Naive B cell (primary cell): ENCODE data around the gene ZDHHC11B. TPM values are rescaled to one million over a fixed set of nuclear protein-coding genes. Genes with fewer than 3 reads are reported as not detected.

Experiments used
- ATAC-seq, 2 donors: fragments of 150-1000 bp; cut with Tn5 transposase; 2 replicates each; pipeline ENCODE4 v1.10.0; 2021; ENCODE audit warnings: low read depth in 2 of 2, mild to moderate bottlenecking in 2 of 2, moderate library complexity in 2 of 2
- DNase-seq: peaks from one replicate; pipeline ENCODE4 v3.0.0; 2022
- H3K27ac Mint-ChIP-seq, 6 donors: one replicate each; pipeline ENCODE4 v1.8.0; 2020 to 2022; ENCODE audit warnings: mild to moderate bottlenecking in 6 of 6, mixed read lengths in 6 of 6, moderate library complexity in 5 of 6, inconsistent platforms in 2 of 6
- H3K27me3 Mint-ChIP-seq, 3 donors: one replicate each; pipeline ENCODE4 v1.8.0; 2021 to 2022; ENCODE audit warnings: mixed read lengths in 3 of 3, mild to moderate bottlenecking in 1 of 3
- H3K36me3 Mint-ChIP-seq, 2 donors: one replicate each; pipeline ENCODE4 v1.8.0; 2020 to 2022; ENCODE audit warnings: mixed read lengths in 2 of 2, inconsistent platforms in 1 of 2, mild to moderate bottlenecking in 1 of 2
- H3K4me1 Mint-ChIP-seq, 3 donors: one replicate each; pipeline ENCODE4 v1.8.0; 2020 to 2022; ENCODE audit warnings: mixed read lengths in 3 of 3, inconsistent platforms in 1 of 3, mild to moderate bottlenecking in 1 of 3, moderate library complexity in 1 of 3
- H3K4me3 Mint-ChIP-seq, 8 donors: one replicate each; pipeline ENCODE4 v1.8.0; 2020 to 2022; ENCODE audit warnings: mild to moderate bottlenecking in 8 of 8, mixed read lengths in 8 of 8, moderate library complexity in 8 of 8, inconsistent platforms in 2 of 8
- H3K9me3 Mint-ChIP-seq, 7 donors: one replicate each; pipeline ENCODE4 v1.8.0; 2020 to 2022; ENCODE audit warnings: mixed read lengths in 7 of 7, mild to moderate bottlenecking in 5 of 7, inconsistent platforms in 2 of 7, moderate library complexity in 1 of 7
- polyA plus RNA-seq, 6 donors: library from polyadenylated mRNA; unstranded; fragments of 300-500 nt; fragmentation: Illumina TruSeq; gene quantifications; one replicate each; pipeline ENCODE4 v1.2.3, GENCODE V29; 2021; ENCODE audit warnings: low read depth in 6 of 6

ZDHHC11B gene
- polyA plus RNA-seq, 6 donors from 2014 or later: not detected

DNA sequence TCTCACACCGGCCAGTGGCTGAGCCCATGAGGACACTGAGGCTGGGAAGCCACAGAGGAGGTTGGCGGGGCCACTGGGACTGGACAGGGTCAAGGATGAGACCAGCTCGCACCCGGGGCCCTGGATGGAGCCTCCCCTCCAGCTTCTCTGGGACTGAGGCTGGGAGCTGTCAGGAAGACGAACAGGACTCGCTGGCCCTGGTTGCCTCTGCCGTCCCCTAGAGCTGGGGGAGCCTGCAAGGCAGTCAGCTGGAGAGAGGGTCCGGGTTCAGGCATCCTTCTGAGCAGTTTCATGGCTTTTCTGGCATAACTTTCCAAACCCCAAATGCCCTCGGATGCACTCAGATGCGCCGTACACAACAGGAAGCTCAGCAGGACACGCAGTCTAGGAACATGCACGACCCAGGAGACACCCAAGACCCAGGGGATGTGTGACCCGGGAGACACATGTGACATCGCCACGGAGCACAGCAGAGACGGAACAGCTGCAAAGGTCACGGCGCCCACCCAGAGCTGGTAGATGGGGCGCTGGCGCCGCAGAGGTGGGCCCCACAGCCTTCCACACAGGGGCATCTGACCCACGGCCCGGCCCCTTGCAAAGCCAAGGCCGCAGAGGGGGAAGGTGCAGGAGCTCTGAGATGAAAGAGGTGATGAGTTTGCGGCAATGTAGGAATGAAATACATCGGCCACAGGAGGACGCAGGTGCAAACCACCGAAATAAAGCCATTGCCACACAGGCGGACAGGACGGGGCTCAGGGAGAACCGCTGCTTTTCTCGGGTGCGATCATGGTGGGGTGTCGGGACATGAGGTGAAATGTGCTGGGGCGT is 108.4 kb downstream of the ZDHHC11B start:
- Mint-ChIP-seq H3K27me3 (peaks cover 6 to 44% (median 9%) of the 10 kb centered on the region in 3 donors), H3K4me3 (no peak overlapping the region), H3K4me1 (peaks cover 7 to 20% (median 8%) of the 10 kb centered on the region in 3 donors), H3K9me3 (no peaks in the 10 kb centered on the region), H3K36me3 (no peaks in the 10 kb centered on the region), H3K27ac (peak overlapping the region in 1 of 6 donors; percentile 76)
- ATAC-seq: no peak
- no peak for DNase-seq

DNA sequence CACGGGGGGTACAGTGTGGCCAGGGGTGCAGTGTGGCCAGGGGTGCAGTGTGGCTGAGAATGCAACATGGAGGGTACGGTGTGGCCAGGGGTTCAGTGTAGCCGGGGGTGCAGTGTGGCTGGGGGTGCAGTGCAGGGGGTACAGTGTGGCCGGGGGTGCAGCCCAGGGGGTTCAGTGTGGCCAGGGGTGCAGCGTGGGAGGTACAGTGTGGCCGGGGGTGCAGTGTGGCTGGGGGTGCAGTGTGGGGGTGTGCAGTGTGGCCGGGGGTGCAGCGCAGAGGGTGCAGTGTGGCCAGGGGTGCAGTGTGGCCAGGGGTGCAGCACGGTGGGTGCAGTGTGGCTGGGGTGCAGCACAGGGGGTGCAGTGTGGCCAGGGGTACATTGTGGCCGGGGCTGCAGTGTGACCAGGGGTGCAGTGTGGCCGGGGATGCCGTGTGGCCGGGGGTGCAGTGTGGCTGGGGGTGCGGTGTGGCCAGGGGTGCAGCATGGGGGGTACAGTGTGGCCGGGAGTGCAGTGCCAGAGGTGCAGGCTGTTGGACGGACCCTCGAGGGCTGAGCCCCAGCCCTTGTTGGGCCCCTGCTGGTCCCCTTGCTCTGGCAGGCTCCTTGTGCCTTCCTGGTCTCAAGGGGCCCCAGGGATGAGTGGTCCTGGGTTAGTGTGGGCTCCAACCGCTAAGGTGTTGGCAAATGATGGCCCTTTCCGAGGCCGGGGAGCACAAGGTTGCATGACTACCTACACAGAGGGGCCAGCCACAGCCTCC is 109.2 kb downstream of the ZDHHC11B start:
- DNase-seq: no peak

DNA sequence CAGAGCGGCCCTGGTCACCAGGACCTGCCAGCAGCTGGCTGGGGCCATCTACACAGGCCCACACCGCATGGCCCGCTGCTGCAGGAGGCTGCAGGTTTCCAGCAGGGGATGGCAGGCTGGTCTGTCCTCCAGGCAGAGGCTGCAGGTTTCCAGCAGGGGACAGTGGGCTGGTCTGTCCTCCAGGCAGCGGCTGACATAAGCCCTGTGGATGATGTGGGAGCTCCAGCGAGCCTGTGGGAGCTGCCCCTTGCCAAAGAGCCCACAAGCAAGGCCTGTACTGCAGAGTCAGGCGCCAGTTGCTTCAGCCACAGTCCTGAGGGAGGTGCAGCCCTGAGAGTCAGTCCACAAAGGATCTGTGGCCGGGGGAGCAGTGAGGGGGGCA is 109.9 kb downstream of the ZDHHC11B start:
- no peak for DNase-seq
- peaks cover 7 to 20% (median 8%) of the 10 kb centered on the region in 3 donors for H3K4me1 Mint-ChIP-seq
- no peaks in the 10 kb centered on the region for H3K36me3 Mint-ChIP-seq
- ATAC-seq: no peak
- no peaks in the 10 kb centered on the region for H3K9me3 Mint-ChIP-seq
- no peak overlapping the region for H3K4me3 Mint-ChIP-seq
- no peak overlapping the region for H3K27ac Mint-ChIP-seq
- peaks cover 6 to 44% (median 9%) of the 10 kb centered on the region in 3 donors for H3K27me3 Mint-ChIP-seq

More for the DNA sequence above, 109.2 kb downstream of the ZDHHC11B start:
- H3K4me3 Mint-ChIP-seq: no peak overlapping the region
- peaks cover 6 to 44% (median 9%) of the 10 kb centered on the region in 3 donors for H3K27me3 Mint-ChIP-seq
- no peak for ATAC-seq
- peaks cover 7 to 20% (median 8%) of the 10 kb centered on the region in 3 donors for H3K4me1 Mint-ChIP-seq
- H3K36me3 Mint-ChIP-seq: no peaks in the 10 kb centered on the region
- H3K27ac Mint-ChIP-seq: no peak overlapping the region
- H3K9me3 Mint-ChIP-seq: no peaks in the 10 kb centered on the region

DNA sequence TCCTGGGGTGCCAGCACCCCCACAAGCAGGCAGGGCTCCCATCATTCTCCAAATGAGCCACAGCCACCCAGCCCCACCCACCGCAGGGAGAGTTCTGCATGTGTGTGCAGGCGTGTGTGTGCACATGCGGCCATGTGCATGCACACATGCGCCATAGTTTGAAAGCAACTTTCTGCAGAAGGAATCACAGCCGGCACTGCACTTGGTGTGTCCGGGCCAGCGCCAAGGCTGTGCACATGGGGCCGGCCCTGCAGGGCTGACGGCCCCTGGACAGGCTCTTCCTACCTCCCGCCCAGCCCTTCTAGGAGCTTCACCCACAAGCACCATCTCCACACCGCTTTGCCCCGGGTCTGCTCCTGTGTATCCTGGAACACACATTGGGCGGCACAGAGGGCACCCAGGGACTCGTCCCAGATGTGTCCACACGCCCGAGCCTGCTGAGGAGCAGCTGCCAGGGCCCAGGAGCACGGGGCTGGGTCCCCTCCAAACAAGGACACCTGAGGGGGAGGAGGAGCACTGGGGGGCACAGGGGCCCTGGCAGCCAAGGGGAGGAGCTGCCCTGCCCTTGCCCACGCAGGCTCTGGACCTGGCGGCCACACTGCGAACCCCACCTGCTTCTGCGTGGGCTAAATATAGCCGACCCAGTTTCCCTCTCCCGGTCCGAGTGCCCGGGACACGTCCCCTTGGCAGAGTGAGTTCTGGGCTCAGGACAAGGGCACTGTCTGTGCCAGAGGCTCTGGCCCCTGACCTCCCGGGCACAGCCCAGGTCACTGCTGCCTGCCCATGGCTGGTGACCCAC is 110.5 kb downstream of the ZDHHC11B start:
- H3K4me1 Mint-ChIP-seq: peaks cover 7 to 20% (median 8%) of the 10 kb centered on the region in 3 donors
- H3K27me3 Mint-ChIP-seq: peaks cover 6 to 44% (median 9%) of the 10 kb centered on the region in 3 donors
- H3K9me3 Mint-ChIP-seq: no peaks in the 10 kb centered on the region
- ATAC-seq (no peak), DNase-seq (no peak)
- peak overlapping the region in 1 of 8 donors; percentile 2 for H3K4me3 Mint-ChIP-seq
- no peak overlapping the region for H3K27ac Mint-ChIP-seq
- H3K36me3 Mint-ChIP-seq: no peaks in the 10 kb centered on the region

DNA sequence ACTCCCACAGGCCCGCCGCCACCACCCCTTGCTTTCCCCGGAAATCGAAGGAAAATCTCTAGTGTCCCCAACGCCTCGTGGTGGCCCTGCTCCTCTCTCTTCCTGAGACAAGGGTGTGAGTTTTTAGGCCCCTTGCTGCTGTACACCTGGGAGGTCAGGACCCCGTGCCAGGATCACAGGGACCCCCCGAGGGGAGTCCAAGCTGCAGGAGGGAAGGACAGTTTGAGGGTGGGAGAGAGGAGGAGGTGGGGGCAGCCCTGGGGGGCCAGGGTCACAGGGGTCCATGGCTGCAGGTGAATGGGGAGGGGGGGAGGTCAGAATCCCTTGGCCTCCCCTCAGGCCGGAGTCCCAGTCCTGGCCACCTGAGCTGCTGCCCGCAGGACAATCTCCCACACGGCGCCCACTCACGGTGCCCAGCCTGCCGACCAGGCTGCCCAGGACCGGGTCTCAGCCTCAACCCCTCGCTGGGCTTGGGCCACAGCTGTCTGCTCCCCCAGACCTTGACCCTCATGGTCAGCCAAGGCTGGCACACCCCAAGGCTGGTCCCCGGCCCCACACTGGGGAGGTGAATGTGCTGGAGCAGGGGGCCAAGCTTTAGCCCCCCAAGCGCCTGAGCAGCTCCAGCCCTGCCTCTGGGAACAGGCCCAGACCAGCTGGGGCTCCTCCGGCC is 111.2 kb downstream of the ZDHHC11B start:
- DNase-seq: no peak
- ATAC-seq: no peak
- Mint-ChIP-seq H3K27me3 (peaks cover 6 to 44% (median 9%) of the 10 kb centered on the region in 3 donors), H3K36me3 (no peaks in the 10 kb centered on the region), H3K4me3 (peak overlapping the region in 3 of 8 donors; percentile 3 to 68 (median 53)), H3K4me1 (peaks cover 7 to 20% (median 8%) of the 10 kb centered on the region in 3 donors), H3K27ac (peak overlapping the region in 5 of 6 donors; percentile 62 to 91 (median 84)), H3K9me3 (no peaks in the 10 kb centered on the region)

DNA sequence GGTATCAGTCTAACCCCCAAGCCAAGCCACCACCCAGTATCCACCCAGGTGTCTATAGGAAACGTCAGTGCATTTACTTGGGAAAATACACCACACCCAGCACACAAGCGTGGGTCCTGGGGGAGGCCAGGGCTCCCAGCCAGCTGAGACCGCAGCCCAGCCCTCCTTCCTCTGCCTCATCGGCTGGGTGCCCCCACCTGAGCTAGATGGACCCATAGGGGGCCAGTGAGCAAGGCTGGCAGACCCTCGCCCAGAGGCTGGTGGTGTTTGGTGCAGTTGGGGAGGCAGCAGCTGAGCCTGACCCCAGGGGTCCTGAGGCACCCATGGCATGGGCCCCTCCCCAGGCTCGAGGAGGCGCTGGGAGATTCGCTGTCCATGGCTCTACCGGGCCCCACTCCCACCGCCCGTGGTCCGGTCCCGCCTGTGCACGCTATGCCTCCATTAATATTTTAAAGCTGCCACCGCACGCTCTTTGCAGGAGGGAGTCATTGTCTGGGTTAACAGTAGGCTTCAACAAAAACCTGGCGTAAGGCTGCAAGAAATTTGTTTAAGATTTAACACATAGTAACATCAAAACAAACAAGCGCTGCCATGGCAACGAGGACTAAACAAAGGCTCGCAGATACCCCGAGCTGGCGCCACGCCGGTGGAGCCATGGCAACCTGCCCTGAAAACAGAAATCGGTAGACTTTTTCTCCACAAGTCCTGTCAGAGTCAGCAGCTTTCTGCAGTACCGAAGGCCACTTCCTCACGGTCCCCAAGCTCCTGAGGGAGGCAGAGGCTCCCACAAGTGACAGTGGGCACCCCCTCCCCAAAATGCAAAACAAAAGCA is 112.0 kb downstream of the ZDHHC11B start:
- ATAC-seq: peak; percentile 62 to 63
- H3K27ac Mint-ChIP-seq: peak overlapping the region in 5 of 6 donors; percentile 62 to 91 (median 84)
- peaks cover 0 to 4% of the 10 kb centered on the region in 2 donors for H3K36me3 Mint-ChIP-seq
- peak overlapping the region in 4 of 8 donors; percentile 3 to 68 (median 40) for H3K4me3 Mint-ChIP-seq
- peak; percentile 41 for DNase-seq
- peaks cover 8 to 20% (median 8%) of the 10 kb centered on the region in 3 donors for H3K4me1 Mint-ChIP-seq
- H3K9me3 Mint-ChIP-seq: no peaks in the 10 kb centered on the region
- peaks cover 6 to 43% (median 9%) of the 10 kb centered on the region in 3 donors for H3K27me3 Mint-ChIP-seq

DNA sequence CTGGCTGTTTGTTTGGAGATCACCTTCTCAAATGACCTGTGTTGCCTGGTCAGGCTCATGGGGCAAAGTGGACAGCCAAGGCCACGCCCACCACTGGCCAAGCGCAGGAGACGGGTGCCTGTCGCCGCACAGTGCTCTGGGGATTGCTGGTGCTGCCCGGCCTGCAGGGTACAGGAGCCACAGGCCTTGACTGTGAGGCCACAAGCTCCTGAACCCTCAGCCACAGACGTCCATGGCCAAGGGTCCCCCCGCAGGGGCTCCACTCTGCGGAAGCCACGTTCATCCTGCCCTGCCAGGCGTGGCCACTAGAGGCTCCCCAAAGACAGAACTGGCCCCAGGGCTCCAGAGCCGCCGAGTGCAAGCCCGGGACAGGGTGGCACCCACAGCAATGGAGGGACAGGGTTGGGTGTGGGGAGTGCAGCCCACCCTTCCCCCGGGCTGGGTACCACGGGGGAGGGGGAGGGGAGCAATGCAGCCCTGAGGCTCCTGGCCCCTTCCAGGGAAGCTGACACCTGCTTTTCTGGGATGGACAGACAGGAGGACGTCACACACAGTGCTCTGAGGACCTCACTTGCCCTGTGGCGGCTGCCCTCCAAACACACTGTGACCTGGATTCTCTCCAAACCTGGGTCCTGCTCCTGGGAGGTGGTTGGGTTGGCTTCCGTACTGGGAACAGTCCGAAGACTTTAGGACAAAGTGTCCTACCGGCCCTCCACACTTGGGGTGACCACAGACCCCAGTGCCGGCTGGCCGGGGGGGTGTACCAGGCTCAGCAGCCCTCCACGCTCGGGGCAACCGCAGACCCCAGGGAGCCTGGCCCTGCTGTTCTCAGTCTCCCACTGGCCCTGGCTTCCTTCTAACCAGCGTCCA is 112.8 kb downstream of the ZDHHC11B start:
- H3K27me3 Mint-ChIP-seq: peaks cover 6 to 38% (median 9%) of the 10 kb centered on the region in 3 donors
- no peaks in the 10 kb centered on the region for H3K9me3 Mint-ChIP-seq
- no peak overlapping the region for H3K4me3 Mint-ChIP-seq
- H3K4me1 Mint-ChIP-seq: peaks cover 8 to 20% (median 12%) of the 10 kb centered on the region in 3 donors
- H3K36me3 Mint-ChIP-seq: peaks cover 0 to 11% of the 10 kb centered on the region in 2 donors
- peak overlapping the region in 2 of 6 donors; percentile 84 to 89 for H3K27ac Mint-ChIP-seq
- ATAC-seq: peak; percentile 66 to 75
- peak; percentile 51 for DNase-seq

DNA sequence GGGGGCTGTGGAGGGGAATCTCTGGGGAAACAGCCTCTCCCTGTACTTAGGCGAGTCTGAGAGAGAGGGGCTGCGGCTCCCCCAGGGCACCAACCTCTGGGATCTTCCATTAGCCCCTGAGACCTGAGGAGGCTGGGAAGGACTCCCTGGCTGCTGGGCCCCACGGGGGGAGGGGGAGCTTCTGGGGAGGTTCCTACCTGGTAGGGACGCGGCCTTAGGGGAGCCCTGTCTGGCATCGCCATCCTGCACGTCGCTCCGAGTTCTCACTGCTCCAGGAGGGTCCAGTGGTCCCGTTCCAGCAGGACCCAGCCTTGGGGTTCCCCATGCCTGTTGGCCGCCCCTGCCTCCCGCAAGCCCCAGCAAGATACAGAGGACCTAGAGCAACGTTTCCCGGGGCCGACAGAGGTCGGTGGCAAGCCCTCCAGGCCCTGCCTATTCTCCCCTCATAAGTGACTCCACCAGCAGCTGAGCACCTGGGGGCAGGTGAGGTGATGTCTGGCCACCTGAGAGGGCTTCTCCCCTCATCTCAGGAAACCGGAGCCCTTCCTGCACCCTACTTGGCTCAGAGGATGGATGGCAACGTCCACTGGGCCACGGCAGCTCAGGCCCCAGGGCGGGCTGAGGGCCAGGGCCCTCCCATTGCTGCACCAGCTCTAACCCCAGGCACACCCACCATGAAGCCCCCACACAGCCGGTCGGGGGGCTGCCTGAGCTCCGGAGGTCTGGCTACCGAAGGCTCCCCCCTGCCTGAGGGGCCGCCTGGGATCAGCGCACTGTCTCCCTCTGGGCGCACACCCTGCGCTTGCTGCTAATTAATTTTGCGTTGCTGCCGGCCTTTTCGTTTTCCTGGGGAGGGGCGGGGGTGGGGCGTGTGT is 113.9 kb downstream of the ZDHHC11B start:
- DNase-seq (no peak), ATAC-seq (no peak)
- H3K27ac Mint-ChIP-seq: no peak overlapping the region
- H3K36me3 Mint-ChIP-seq: peaks cover 0 to 11% of the 10 kb centered on the region in 2 donors
- H3K9me3 Mint-ChIP-seq: no peaks in the 10 kb centered on the region
- H3K27me3 Mint-ChIP-seq: peaks cover 6 to 30% (median 9%) of the 10 kb centered on the region in 3 donors
- no peak overlapping the region for H3K4me3 Mint-ChIP-seq
- peaks cover 8 to 20% (median 12%) of the 10 kb centered on the region in 3 donors for H3K4me1 Mint-ChIP-seq

DNA sequence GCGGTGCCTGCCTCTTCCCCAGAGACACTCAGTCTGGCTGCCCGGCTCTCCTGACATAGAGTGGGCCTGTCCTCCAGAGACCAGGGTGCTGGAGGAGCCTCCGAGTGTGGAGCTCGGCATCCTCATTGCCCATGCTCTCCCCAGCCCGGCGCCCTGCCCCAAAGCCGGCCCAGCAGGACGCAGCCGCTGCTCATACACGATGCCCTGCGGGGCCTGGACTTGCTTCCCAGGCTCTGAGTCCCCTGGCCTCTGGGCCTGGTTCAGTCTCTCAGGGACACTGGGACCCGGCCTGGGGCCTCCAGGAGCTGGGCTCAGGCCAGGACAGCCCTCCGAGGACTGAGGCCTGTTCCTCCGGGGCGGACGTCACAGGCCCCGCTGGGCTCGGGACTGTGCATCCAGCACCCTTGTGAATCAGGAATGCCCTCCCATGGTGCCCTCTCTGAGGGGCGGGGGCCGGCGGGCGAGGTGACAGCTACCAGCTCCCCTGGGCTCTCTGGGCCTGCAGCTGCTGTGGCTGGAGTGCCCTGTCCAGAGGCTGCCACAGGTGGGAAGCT is 114.6 kb downstream of the ZDHHC11B start:
- no peak overlapping the region for H3K4me3 Mint-ChIP-seq
- peaks cover 6 to 29% (median 9%) of the 10 kb centered on the region in 3 donors for H3K27me3 Mint-ChIP-seq
- ATAC-seq: no peak
- H3K9me3 Mint-ChIP-seq: no peaks in the 10 kb centered on the region
- H3K27ac Mint-ChIP-seq: no peak overlapping the region
- no peak for DNase-seq
- peaks cover 8 to 20% (median 12%) of the 10 kb centered on the region in 3 donors for H3K4me1 Mint-ChIP-seq
- peaks cover 0 to 11% of the 10 kb centered on the region in 2 donors for H3K36me3 Mint-ChIP-seq

DNA sequence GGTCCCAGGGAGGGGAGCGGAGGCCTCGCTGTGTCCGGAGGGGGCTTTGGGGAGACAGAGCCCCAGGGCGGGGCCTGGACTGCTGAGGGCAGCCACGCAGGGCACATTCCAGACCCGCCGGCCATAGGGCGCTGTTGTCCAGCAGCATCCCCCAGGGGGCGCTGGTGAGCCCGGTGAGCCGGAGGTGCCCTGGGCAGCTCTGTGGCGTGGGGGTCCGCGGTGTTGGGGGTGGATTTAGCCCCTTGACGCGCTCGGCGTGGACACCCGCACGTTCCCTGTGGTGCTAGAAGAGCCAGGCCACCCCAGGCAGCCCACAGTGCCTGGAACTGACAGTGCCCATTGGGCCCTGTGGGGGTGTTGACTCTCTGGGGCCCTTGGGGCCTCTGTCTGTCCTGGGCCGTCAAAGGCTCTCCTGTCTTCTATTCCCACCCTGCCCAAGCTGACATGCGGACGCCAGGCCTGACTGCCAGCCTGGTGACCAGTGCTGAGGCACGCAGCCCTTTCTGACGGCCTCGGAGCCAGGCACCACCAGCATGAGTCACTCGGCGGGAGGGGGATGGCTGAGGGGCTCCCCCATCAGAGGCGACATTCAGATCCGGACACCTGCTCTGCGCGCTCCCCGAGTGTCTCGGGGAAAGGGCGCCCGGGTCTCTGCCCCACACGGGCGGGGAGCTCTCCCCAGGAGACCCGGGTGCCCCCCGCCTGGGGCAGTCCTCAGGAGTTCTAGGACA is 115.3 kb downstream of the ZDHHC11B start:
- peaks cover 8 to 20% (median 12%) of the 10 kb centered on the region in 3 donors for H3K4me1 Mint-ChIP-seq
- peaks cover 0 to 11% of the 10 kb centered on the region in 2 donors for H3K36me3 Mint-ChIP-seq
- peaks cover 6 to 23% (median 9%) of the 10 kb centered on the region in 3 donors for H3K27me3 Mint-ChIP-seq
- H3K4me3 Mint-ChIP-seq: no peak overlapping the region
- no peaks in the 10 kb centered on the region for H3K9me3 Mint-ChIP-seq
- H3K27ac Mint-ChIP-seq: no peak overlapping the region
- ATAC-seq (no peak), DNase-seq (peak; percentile 21)
